ENCODE measurements around the gene LRRC61.
"Not testable (repeated sequence)": the region's sequence is repeated elsewhere in the genome, so short reads cannot be mapped to it uniquely, and the experiment has no call there.

LRRC61 gene

GRCh38 chr7:150381096-150381495, 57.9 kb downstream of the LRRC61 start:
- in situ Hi-C loops (cut with HindIII; ENCODE audit: low sequenced_read_pairs) = no loop called here

GRCh38 chr7:150381785-150382122, 58.6 kb downstream of the LRRC61 start:
- in situ Hi-C loops (cut with HindIII; ENCODE audit: low sequenced_read_pairs) = no loop called here

DNA sequence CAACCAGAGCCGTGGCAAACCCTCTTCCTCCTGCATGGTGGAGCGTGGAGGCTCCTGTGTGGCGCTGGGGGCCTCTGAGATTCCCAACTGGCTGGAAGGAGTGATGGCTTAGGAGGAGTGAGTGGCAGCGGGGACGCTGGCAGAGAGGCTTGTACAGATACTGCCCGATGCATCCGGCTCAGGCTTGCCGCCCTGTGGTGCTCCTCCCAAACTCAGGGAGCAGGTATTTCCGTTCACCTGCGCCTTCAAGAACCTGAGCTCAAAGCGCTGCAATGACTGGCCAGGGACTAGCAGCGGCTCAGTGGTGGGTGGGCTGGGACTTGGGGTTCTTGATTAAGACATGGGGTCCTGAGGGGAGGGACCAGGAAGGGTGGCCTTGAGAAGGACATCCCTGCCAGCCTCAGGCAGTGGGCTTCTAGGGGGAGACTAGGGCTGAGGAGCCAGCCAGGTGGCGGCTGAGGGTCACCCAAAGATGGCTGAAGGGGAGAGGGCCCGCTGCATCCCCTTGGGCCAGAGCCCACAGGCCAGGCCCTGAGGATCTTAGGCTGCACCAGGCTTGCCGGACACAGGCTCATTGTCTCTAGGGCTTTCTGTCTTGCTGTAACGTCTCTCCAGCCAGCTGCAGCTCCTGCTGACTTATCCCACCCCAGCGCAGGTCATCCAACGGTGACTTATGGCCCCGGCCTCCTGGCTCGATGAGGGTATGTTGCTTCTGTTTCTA, 59.1 kb downstream of the LRRC61 start:
- in situ Hi-C loops (cut with HindIII; ENCODE audit: low sequenced_read_pairs) = no loop called here

DNA sequence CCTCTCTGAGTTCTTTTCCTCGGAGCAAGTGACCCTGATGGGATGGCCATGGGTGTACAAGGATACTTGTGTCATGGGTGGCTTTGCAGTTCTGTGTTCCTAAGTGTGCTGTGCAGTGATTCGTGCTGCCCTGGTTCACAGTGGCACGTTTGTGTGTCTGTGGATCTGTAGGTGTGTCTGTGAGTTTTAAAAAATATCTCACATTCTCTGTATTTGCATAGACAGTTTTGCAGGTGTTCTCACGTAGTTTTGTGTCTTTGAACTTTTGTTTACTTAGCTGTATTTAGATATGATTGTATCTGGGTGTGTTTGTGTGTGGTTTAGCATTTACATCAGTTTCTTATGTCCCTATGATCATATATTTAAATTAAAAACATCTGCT, 59.7 kb downstream of the LRRC61 start:
- in situ Hi-C loops (cut with HindIII; ENCODE audit: low sequenced_read_pairs) = no loop called here

DNA sequence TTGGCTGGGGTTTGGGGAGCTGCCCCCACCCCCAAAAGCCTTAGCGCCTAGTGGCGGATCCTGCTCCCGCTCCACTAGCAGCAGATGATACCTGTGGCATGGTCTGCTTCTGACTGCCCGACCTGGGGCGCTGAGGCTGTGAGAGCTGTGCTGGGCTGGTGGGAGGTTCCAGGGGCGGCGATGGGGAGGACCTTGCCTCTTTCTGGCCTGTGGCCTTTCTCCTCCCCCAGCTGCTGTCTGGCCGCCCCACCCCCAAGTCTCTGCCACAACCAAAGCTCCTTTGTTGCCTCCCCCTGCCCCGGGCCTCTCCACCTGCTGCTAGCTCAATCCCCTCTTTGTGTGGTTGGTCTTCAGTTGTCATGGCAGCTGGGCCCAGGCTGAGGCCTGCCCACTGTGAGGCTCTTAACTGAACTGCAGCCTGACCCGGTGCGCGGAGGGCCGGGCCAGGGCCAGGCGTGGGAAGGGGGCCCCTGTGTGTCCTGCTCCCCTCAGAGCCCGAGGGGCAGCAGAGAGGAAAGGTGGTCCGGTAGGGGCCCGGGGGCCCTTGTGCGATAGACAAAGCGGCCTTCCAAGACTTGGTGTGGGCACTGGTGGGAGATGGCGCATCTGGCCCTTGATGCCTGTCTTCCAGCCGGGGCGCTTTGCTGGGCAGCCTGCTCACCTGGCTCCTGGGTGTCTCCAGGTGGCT, 60.7 kb downstream of the LRRC61 start:
- in situ Hi-C loops (cut with HindIII; ENCODE audit: low sequenced_read_pairs) = no loop called here

DNA sequence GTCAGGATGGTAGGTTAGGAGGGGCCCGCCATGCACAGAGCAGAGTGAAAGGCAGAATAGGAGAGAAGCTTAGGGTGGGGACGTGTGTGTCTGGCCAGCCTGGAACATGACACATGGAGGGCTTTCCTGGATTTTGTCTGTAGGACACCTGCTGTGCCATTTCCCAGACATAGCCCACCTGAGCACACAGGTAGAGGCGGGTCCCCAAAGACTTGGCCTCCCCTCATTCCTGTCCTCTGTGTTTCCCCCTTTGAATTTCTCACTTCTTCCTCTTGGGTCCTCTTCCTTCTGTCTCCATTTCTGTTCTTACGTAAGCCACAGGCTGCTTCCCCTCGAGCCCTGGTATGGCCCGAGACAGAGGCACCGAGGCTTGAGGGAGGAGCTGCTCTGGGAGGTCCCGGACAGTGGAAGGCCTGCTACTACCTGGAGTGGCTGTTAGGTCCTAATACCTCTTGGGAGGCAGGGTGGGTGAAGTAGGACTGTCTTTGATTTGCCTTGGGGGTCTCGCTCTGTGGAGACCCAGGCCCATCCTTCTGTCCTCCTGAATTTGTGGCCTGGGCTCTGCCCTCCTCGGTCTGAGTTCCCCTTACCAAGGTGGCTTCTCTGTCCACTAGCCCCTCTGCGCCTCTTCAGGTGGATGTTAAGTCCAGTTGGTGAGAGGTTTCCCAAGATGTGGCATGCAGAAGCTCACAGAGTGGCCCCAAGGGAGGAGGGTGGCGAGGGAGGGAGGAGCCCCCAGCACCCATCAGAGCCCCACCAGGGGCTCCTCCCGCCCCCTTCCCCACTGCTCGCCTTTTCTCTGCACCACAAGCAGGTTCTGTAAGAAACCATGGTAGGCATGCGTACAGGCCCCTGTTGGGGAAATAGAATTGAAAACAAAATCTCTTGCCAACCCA, 61.5 kb downstream of the LRRC61 start:
- in situ Hi-C loops (cut with HindIII; ENCODE audit: low sequenced_read_pairs) = no loop called here

DNA sequence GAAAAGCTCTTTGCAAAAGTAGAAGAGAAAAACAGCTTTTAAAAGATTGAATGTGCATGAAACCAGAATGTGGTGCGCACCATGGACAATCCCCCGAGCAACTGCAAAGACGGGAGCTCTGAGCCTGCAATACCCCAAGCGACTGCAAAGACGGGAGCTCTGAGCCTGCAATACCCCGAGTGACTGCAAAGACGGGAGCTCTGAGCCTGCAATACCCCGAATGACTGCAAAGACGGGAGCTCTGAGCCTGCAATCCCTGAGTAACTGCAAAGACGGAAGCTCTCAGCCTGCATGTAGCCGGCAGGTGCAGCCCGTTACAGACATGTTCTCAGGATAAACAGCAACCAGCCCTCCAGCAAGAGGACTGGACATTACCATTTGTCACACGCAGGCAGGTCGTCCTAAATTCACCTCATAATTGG, 62.2 kb downstream of the LRRC61 start:
- in situ Hi-C loops (cut with HindIII; ENCODE audit: low sequenced_read_pairs) = no loop called here

DNA sequence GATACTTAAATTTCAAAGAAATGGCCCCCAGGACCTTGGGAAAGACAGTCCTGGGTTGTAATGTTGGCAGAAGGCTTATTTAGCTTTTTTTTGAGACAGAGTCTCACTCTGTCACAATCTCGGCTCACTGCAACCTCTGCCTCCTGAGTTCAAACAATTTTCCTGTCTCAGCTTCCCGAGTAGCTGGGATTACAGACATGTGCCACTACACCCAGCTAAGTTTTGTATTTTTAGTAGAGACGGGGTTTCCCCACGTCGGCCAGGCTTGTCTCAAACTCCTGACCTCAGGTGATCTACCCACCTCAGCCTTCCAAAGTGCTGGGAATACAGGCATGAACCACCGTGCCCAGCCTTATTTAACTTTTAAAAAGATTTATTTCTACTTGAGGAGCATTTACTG, 62.7 kb downstream of the LRRC61 start:
- in situ Hi-C loops (cut with HindIII; ENCODE audit: low sequenced_read_pairs) = not testable (repeated sequence)
